HepG2 (cell line): ENCODE results near the gene KIF22. TPM values are rescaled to one million over a fixed set of nuclear protein-coding genes. Genes with fewer than 3 reads are reported as not detected.

Experiments
- DNMT3B ChIP-seq: conservative IDR thresholded peaks from 2 replicates; pipeline ENCODE4 v1.6.1; 2016; ENCODE audit warnings: missing biosample characterization, control low read depth
- RAD21 ChIP-seq: fragments of 450-650 bp; formaldehyde crosslinking; IDR thresholded peaks from 2 replicates; pipeline ENCODE4 v1.5.0; 2020; ENCODE audit warnings: mild to moderate bottlenecking
- SAFB2 ChIP-seq: sonication (generic); formaldehyde crosslinking; IDR thresholded peaks from 2 replicates; pipeline ENCODE4 v1.5.1; 2020; ENCODE audit warnings: missing genetic modification reagents, low read depth, mild to moderate bottlenecking, borderline replicate concordance
- ZBTB42 ChIP-seq: sonication (generic); formaldehyde crosslinking; IDR thresholded peaks from 2 replicates; pipeline ENCODE4 v1.5.0; 2020; ENCODE audit warnings: mild to moderate bottlenecking, missing genetic modification reagents
- ZNF260 ChIP-seq: sonication (generic); formaldehyde crosslinking; IDR thresholded peaks from 2 replicates; pipeline ENCODE4 v1.4.0; 2020; ENCODE audit warnings: missing genetic modification reagents, low read depth, mild to moderate bottlenecking, borderline replicate concordance
- ZNF567 ChIP-seq: sonication (generic); formaldehyde crosslinking; IDR thresholded peaks from 2 replicates; pipeline ENCODE4 v1.8.1; 2023; ENCODE audit warnings: mild to moderate bottlenecking, missing genetic modification reagents, borderline replicate concordance
- polyA plus RNA-seq, 8 experiments: library from polyadenylated mRNA; depleted of rRNA in 3 of 8; stranded (reverse) in 7 of 8; unstranded in 1 of 8; fragments of >200 nt; fragmentation: Illumina TruSeq in 4 of 8; extraction: Trizol in 4 of 8; gene quantifications; 2 replicates each; pipeline versions ENCODE4 v1.2.1 to v1.2.3, GENCODE V29; 2011 to 2016; ENCODE audit warnings: low read depth in 4 of 8, missing spikeins in 1 of 8, mixed read lengths in 1 of 8; ENCODE audit not compliant: insufficient read depth in 1 of 8
- total RNA-seq, 5 experiments: library from RNA; depleted of rRNA; stranded (reverse); fragments of >200 nt; fragmentation: Illumina TruSeq; extraction: Trizol; gene quantifications; 2 replicates each; pipeline ENCODE4 v1.2.3, GENCODE V29; 2016; ENCODE audit warnings: low read depth in 1 of 5
- TF ChIP-seq, protein P1 (sequence below): sonication (generic); formaldehyde crosslinking; IDR thresholded peaks from 2 replicates; pipeline ENCODE4 v1.9.0; 2021; ENCODE audit warnings: missing genetic modification reagents, borderline replicate concordance
- TF ChIP-seq, protein P2 (sequence below): sonication (generic); formaldehyde crosslinking; IDR thresholded peaks from 2 replicates; pipeline ENCODE4 v1.4.0; 2020; ENCODE audit warnings: low read depth, mild to moderate bottlenecking, missing genetic modification reagents
- TF ChIP-seq, protein P3 (sequence below): sonication (generic); formaldehyde crosslinking; IDR thresholded peaks from 2 replicates; pipeline ENCODE4 v1.4.0; 2020; ENCODE audit warnings: missing genetic modification reagents
- TF ChIP-seq, protein P4 (sequence below): sonication (generic); formaldehyde crosslinking; IDR thresholded peaks from 2 replicates; pipeline ENCODE4 v1.5.0; 2020; ENCODE audit warnings: missing genetic modification reagents, mild to moderate bottlenecking, borderline replicate concordance
- TF ChIP-seq, protein P5 (sequence below): sonication (generic); formaldehyde crosslinking; IDR thresholded peaks from 2 replicates; pipeline ENCODE4 v1.4.0; 2020; ENCODE audit warnings: mild to moderate bottlenecking, missing genetic modification reagents

Gene KIF22
- total and polyA plus RNA-seq, 2 of the 13 experiments (the other 11 are each of a cell fraction or from before 2014, with no cell fraction given): 95.8 to 118 TPM

DNA sequence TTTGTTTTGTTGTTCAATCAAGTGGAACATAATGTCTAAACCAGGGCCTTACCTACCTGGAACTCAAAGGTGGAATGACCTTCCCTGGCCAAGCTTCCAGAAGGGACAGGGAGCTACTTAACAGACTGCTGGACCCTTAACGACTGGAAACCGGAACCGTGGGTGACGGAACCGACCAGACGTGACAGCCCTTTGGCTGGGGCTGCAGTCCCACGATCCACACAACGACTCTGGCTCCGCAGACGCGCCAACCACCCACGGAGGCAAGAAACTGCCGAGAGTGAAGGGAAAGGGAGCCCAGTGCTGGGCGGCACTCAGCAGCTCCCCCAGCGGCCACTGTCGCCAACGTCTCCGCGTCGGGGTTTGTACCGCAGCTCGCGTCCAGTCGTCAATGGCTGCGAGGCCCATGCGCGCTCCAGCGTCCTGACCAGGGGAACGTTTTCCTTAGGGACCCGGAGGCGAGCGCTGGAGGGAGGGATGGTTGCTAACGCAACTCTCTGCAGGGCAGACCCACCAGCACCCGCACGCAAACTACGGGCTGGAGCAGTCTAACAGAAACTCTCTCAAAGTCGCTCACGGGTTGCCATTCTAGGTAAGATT is 5.5 kb upstream of the KIF22 start (continued):
- TF ChIP-seq, protein P1, sequence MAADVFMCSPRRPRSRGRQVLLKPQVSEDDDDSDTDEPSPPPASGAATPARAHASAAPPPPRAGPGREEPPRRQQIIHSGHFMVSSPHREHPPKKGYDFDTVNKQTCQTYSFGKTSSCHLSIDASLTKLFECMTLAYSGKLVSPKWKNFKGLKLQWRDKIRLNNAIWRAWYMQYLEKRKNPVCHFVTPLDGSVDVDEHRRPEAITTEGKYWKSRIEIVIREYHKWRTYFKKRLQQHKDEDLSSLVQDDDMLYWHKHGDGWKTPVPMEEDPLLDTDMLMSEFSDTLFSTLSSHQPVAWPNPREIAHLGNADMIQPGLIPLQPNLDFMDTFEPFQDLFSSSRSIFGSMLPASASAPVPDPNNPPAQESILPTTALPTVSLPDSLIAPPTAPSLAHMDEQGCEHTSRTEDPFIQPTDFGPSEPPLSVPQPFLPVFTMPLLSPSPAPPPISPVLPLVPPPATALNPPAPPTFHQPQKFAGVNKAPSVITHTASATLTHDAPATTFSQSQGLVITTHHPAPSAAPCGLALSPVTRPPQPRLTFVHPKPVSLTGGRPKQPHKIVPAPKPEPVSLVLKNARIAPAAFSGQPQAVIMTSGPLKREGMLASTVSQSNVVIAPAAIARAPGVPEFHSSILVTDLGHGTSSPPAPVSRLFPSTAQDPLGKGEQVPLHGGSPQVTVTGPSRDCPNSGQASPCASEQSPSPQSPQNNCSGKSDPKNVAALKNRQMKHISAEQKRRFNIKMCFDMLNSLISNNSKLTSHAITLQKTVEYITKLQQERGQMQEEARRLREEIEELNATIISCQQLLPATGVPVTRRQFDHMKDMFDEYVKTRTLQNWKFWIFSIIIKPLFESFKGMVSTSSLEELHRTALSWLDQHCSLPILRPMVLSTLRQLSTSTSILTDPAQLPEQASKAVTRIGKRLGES (CRISPR knock-in tag): no peak
- TF ChIP-seq, protein P2, sequence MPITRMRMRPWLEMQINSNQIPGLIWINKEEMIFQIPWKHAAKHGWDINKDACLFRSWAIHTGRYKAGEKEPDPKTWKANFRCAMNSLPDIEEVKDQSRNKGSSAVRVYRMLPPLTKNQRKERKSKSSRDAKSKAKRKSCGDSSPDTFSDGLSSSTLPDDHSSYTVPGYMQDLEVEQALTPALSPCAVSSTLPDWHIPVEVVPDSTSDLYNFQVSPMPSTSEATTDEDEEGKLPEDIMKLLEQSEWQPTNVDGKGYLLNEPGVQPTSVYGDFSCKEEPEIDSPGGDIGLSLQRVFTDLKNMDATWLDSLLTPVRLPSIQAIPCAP (CRISPR knock-in tag): no peak
- TF ChIP-seq, protein P3, sequence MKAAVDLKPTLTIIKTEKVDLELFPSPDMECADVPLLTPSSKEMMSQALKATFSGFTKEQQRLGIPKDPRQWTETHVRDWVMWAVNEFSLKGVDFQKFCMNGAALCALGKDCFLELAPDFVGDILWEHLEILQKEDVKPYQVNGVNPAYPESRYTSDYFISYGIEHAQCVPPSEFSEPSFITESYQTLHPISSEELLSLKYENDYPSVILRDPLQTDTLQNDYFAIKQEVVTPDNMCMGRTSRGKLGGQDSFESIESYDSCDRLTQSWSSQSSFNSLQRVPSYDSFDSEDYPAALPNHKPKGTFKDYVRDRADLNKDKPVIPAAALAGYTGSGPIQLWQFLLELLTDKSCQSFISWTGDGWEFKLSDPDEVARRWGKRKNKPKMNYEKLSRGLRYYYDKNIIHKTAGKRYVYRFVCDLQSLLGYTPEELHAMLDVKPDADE (CRISPR knock-in tag): no peak
- TF ChIP-seq SAFB2 (CRISPR knock-in tag) (no peak), ZNF567 (CRISPR knock-in tag) (no peak), ZNF260 (CRISPR knock-in tag) (no peak), DNMT3B (CRISPR knock-in tag) (no peak), ZBTB42 (CRISPR knock-in tag) (no peak), RAD21 (CRISPR knock-in tag) (peak; percentile 93)
- TF ChIP-seq, protein P4, sequence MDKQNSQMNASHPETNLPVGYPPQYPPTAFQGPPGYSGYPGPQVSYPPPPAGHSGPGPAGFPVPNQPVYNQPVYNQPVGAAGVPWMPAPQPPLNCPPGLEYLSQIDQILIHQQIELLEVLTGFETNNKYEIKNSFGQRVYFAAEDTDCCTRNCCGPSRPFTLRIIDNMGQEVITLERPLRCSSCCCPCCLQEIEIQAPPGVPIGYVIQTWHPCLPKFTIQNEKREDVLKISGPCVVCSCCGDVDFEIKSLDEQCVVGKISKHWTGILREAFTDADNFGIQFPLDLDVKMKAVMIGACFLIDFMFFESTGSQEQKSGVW (CRISPR knock-in tag): no peak
- TF ChIP-seq, protein P5, sequence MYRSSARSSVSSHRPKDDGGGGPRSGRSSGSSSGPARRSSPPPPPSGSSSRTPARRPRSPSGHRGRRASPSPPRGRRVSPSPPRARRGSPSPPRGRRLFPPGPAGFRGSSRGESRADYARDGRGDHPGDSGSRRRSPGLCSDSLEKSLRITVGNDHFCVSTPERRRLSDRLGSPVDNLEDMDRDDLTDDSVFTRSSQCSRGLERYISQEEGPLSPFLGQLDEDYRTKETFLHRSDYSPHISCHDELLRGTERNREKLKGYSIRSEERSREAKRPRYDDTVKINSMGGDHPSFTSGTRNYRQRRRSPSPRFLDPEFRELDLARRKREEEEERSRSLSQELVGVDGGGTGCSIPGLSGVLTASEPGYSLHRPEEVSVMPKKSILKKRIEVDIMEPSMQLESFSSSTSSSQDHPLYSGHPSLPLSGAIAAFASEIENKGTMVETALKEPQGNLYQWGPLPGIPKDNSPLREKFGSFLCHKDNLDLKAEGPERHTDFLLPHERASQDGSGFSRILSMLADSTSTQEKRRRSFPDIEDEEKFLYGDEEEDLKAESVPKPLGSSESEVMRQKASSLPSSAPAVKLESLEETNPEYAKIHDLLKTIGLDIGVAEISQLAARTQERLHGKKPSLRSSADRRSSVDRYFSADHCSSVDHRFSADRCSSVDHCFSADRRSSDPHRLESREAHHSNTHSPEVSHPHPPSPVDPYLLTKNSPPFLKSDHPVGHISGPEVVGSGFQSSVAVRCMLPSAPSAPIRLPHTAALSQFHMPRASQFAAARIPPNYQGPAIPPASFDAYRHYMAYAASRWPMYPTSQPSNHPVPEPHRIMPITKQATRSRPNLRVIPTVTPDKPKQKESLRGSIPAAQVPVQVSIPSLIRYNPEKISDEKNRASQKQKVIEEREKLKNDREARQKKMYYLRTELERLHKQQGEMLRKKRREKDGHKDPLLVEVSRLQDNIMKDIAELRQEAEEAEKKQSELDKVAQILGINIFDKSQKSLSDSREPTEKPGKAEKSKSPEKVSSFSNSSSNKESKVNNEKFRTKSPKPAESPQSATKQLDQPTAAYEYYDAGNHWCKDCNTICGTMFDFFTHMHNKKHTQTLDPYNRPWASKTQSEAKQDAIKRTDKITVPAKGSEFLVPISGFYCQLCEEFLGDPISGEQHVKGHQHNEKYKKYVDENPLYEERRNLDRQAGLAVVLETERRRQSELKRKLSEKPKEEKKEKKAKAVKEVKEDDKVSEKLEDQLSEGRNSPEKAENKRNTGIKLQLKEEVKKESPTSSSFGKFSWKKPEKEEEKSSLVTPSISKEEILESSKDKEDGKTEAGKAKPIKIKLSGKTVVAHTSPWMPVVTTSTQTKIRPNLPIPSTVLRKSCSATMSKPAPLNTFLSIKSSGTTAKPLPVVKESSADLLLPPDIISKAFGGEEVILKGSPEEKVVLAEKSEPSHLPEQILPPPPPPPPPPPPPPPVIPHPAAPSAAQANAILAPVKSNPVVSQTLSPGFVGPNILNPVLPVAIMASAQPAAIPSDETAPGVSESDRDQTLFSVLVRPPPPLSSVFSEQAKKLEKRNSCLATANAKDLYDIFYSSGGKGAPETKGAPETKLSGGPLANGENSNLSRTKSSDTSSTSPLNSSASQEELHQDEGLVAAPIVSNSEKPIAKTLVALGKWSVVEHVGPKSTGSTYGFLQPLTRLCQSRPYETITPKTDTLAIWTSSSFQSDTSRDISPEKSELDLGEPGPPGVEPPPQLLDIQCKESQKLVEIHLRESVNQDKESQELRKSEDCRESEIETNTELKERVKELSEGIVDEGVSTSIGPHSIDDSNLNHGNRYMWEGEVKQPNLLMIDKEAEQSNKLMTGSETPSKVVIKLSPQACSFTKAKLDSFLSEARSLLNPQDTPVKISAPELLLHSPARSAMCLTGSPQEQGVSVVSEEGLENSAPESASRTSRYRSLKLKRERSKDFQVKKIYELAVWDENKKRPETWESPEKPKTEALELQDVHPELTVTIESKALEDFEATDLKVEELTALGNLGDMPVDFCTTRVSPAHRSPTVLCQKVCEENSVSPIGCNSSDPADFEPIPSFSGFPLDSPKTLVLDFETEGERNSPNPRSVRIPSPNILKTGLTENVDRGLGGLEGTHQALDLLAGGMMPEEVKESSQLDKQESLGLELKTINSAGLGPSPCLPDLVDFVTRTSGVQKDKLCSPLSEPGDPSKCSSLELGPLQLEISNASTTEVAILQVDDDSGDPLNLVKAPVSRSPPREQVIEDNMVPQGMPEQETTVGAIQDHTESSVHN: no peak
